A204.1 (cell line): ENCODE results near the gene SMIM5.
"Not testable (repeated sequence)": the region's sequence is repeated elsewhere in the genome, so short reads cannot be mapped to it uniquely, and the experiment has no call there.

Source experiments
- FAIRE-seq: peaks from 2 replicates; lab custom pipeline; 2012; peaks lifted over from hg19 to GRCh38; lab: Jason Lieb, UNC

The SMIM5 gene, protein sequence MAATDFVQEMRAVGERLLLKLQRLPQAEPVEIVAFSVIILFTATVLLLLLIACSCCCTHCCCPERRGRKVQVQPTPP

DNA sequence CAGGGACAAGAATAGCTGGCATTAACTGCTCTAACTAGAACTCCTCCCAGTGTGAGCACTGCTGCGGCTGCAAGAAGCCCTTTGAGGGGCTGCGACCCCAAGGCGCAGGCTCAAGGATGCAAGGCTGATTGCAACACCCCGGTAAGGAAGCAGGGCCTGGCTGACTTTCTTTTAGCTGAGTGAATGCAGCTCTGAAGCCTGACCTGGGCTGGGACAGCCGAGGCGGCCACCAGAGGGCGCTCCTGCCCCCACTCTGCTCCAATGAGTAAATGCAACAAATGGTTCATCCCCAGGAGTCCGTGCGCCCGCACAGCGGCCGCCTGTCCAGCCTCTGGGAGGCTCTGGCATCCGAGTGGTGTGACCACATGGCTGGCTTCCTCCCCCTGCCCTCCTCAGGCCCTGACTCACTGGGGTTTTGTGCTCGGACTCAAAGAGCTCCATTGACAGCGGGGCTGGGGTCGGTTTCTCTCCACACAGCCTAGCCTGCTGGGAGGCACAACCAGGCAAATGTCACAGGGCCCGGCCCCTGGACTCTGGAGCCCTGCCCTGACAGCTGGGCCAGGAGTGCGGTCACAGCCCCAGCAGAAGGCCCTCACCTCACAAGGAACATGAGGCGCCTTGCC is at the start of gene SMIM5:
Gene SMIM5, plus strand, starts transcription at position 572 of the 623 bp plus-strand sequence. CDS start 6,768 bp downstream, outside the sequence.
- FAIRE-seq: no peak

DNA sequence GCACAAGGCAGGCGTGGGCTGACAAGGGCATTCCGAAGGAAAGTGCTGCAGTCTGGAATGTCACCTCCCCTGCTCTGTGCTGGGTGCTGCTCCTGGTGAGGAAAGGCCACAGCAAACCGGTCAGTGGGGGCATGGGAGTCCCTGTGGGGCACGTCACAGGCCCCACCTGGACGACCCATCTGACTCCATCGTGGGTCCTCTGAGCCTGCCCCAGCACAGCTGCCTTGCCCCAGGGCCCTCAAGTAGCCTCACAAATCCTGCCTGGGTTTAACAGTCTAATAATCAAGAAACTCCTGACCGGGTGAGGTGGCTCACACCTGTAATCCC is 48.4 kb upstream of the SMIM5 start:
- FAIRE-seq: no peak

DNA sequence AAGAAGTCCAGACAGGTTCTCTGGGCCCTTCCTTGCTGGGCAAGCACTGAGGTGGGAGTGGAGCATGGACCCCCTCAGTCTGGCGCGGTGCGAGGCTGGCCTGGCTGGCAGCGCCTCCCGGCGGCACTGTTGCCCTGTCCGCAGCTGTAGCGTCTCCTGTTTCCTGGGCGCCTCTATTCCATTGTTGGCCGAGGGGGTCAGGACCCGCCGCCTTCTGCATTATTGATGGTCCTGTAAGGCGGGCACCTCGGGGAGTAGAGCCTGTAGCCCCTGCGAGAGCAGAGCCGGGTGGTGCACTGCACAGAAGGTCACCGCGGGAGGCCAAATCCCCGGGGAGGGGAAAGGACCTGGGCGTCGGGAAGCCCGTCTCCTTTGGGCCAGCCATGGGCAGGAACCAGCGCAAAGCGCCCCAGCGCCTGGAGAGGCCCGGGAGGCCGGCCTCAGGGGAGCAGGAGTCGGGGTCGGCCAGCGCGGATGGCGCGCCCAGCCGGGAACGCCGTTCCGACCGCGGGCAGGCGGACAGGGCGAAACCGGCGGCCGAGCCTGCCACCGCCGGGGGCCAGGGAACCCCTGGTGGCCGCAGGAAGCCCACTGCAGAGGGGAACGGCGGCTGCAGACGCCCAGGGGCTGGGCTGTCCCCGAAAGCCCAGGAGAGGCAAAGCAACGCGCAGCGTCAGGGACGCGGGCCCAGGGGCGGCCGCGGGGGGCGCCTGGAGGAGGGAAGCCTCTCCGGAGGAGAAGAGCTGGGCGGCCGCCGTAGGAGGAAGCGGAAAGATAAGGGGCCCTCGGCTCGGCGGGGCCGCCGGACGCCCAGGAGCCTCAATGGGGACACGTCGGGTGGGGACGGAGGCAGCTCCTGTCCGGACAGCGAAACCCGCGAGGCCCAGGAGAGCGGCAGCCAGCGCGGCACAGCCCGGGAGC is 45.3 kb upstream of the SMIM5 start, which contains the start of gene MYO15B:
Gene MYO15B, plus strand, starts transcription at position 126 of the 921 bp plus-strand sequence. Its CDS starts 258 bp downstream, at position 384.
- no peak for FAIRE-seq

DNA sequence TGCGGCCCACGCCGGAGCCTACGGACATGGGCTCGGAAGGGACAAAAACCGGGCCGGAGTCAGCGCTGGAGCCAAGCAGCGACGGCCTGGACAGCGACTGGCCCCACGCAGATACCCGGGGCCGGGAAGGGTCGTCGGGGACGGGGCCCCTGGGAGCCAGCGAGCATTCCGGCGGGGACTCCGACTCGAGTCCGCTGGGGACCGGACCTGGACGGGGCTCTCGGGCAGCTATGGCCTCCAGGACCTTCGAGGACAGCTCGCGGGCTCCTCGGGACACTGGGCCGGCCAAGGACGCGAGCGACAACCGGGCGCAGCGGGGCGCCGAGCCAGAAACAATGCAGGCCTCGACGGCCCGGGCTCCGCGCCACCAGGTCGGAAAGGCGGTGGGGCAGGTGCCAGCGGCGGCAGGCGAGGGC is 44.6 kb upstream of the SMIM5 start:
- no peak for FAIRE-seq

DNA sequence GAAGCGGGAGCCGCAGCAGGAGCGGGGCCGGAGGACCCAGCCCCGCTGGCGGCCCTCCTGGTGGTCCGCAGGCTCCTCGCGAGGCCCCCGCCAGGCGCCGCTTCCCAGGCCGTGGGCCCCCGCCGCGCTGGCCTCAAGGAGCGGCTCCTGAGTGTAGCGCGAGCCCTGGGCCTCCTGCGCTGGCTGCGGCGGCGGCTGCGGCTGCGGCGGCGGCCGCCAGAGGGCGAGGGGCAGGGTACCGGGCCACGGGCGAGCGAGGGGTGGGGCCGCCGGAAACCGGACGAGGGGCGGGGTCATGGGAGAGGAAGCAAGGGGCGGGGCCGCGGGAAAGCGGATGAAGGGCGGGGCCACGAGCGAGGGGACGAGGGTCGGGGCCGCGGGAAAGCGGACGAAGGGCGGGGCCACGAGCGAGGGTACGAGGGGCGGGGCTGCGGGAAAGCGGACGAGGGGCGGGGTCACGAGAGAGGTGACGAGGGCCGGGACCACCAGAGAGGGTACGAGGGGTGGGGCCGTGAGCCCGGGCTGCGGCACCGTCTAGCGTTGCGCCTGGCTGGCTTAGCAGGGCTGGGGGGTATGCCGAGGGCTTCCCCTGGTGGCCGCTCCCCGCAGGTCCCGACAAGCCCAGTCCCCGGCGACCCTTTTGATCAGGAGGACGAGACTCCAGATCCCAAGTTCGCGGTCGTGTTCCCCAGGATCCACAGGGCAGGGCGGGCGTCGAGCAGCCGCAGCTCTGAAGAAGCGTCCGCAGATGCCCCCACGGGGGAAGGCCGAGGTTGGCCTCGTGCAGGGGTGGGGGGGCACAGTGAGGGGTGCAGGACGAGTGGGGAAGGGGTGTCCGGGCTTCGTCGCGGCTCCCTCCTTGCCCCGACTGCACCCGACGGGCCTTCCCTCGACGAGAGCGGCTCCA is 44.0 kb upstream of the SMIM5 start:
- FAIRE-seq: no peak

DNA sequence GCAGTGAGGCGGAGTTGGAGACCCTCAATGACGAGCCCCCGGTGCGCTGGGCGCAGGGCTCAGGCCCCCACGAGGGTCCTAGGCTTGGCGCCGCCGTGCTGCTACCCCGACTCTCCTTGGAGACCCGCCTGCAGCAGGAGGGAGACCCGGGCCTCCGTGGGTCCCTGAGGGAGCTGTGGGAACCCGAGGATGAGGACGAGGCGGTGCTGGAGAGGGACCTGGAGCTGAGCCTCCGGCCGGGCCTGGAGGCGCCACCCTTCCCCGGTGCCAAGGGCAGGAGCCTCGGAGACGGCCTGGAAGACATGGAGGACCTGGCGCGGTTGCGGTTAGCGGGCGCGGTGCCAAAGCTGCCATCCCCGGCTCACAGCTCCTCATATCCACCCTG is 43.3 kb upstream of the SMIM5 start:
- FAIRE-seq: no peak

DNA sequence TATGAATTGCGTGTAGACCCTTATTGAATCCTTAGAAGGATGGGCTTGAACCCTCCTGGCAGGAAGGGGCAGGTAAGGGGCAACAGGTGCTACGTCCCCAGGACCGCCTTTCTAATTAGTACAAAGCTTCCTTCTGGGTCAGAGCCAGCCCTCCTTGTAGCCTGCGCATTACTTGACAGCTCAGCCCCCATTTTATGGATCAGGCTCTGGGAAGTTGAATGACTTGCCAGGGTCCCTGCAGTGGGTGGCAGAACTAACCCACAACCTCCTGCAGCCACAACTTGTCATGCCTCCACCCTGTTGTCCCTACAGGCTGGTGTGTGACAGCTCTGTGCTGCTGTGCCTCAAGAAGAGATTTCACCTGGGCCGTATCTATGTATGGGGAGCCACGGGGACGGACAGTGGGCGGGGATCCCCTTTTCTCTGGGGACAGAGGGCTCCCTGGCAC is 42.9 kb upstream of the SMIM5 start:
- no peak for FAIRE-seq

DNA sequence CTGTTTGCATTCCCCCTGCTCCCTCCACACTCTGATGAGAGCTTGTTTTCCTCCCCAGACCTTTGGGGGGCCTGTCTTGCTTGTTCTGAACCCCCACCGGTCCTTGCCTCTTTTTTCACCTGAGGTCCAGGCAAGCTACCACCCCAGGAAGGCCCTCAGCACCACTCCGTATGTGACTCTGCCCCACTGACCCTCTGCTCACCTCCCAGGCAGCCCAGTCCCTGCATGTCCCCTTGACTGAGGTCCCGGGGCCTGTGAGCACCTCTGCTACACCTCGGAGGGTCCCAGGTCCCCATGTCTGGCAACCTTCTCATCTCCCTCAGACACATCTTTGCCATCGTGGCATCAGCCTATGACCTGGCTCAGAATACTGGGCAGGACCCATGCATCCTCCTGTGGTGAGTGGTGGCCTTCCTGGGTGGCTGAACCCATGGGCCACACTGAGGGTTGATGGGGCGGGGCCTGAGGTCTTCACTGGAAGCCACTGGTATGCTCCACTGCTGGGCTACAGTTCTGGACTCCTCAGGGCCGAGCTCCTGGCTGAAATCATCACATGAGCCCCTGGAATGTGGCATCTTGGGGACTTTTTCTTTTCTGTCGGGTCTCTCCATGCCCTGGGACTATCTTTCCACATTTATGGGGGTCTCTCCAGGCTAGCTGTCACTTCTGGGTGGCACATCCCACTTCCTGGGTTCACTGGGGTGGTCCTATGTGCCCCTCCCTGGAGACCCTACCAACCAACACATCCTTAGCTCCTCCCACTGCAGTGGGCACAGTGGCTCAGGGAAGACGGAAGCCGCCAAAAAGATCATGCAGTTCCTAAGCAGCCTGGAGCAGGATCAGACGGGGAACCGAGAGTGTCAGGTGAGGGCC is 42.1 kb upstream of the SMIM5 start:
- no peak for FAIRE-seq

DNA sequence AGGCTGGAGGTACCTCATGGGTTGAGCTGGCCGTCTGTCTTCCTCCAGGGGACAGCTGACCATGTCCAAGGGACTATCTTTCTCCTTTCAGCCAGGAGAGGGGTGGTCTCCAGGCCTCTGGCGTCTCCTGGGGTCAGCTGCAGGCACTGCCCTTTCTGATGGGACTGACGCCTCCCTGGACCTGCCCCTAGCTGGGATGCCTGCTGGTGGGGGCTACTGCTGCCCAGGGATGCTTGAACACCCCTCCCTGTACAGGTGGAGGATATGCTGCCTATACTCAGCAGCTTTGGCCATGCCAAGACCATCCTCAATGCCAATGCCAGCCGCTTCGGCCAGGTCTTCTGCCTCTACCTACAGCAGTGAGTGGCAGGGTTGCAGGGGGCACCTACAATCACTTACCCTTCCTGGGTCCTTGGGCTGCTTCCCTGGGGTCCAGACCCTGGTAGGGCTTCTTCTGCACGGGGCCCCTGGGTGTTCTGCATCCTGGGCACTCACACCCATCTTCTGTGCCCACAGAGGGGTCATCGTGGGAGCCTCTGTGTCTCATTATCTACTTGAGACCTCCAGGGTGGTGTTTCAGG is 41.4 kb upstream of the SMIM5 start:
- no peak for FAIRE-seq

DNA sequence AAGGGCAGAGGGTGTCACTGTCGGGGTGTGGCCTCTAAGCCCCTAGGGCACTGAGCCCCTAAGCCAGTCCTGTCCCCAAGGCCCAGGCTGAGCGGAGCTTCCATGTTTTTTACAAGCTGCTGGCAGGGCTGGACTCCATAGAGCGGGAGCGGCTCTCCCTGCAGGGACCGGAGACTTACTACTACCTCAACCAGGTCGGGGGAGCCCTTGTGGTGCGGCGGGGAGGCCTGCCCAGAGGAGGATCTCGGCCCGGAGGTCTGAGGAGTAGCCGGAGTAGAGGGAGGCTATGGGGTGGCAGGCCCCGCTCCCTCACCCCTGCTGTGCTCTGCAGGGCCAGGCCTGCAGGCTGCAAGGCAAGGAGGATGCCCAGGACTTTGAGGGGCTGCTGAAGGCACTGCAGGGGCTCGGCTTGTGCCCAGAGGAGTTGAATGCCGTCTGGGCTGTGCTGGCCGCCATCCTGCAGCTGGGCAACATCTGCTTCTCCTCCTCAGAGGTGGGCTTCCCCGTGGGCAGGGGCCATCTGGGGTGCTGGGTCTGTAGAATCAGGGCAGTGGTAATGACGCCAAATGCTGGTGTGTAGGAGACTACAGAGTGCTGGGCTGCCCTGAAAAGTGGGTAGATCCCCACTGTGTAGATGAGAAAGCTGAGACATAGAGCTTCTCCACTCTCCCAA is 40.8 kb upstream of the SMIM5 start:
- no peak for FAIRE-seq

DNA sequence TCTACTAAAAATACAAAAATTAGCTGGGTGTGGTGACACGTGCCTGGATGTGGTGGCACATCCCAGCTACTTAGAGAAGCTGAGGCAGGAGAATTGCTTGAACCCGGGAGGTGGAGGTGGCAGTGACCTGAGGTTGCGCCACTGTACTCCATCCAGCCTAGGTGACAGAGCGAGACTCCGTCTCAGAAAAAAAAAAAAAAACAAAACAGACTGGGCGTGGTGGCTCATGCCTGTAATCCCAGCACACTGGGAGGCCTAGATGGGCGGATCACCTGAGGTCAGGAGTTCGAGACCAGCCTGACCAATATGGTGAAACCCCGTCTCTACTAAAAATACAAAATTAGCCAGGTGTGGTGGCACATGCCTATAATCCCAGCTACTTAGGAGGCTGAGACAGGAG is 39.8 kb upstream of the SMIM5 start:
- FAIRE-seq: not testable (repeated sequence)

DNA sequence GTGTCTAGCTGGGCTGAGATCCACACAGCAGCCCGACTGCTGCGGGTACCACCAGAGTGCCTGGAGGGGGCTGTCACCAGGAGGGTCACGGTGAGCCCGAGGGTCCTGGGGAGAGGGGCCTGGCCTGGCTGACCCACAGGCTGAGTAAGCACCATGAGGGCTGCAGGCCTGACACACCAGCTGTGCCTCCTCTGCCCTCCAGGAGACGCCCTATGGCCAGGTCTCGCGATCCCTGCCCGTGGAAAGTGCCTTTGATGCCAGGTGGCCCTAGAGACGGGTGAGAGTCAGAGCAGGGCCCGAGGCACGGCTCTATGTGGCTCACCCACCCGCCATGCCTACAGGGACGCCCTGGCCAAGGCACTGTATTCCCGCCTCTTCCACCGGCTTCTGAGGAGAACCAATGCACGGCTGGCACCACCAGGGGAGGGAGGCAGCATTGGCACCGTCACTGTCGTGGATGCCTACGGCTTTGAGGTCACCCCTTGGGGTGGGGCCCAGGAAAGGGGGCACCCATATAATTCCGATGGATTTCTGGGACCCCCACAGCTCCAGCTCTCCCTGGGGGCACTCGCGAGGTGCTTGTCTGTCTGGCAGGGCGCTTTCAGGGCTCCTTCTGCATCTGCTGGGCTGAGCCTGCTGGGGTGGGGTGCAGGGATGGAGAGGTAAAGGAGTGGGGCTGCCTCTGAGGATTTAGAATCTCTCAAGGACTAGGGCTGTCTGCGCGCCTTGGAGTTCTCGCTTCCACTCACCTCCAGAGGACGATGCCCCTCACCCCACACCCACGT is 38.5 kb upstream of the SMIM5 start:
- no peak for FAIRE-seq

DNA sequence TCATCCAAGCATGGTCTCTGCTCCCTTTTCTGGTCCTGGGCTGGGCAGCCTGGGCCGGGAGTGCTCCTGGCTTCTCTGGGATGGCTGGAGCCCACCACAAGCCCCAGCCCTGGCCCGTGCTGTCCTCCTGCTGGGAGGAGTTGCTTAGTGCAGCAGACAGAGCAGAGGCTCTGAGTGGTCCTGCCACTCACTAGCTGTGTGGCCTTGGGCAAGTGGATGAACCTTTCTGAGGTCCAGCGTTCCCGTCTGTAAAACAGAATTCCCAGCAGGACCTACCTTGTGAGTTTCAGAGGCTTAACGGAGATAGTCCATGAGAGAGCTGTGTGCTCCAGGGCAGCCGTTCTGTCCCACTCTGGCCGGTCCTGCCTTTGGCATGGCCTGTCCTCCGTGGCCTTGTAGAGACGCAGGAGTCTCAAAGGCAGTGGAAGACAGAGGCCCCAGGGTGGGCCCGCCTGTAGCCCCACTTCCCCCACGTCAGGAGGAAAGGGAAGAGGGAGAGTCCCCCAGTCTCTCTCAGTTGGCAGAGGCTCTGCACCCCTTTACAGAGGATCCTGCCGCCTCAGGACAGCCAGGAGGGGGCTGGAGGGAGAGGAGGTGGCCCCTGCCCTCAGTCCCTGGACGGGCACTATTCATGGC is 37.8 kb upstream of the SMIM5 start:
- no peak for FAIRE-seq

DNA sequence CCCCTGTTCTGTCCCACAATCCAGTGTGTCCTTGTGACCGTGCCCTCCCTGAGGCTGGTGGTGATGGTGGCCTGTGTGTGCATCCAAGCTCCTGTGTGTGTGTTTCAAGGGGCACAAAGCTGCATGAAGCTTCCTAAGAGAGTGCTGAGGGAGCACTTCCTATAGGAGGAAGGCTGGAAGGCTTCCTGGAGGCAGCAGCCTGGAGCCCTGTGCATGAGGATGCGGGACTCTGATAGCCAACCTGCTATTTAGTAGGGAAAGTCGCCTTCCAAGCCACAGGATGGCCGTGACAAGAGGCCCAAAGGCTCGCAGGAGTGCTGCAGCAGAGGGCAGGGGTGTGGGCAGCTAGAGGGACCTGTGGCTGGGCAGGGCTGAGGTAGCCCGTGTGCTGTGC is 37.3 kb upstream of the SMIM5 start:
- no peak for FAIRE-seq

DNA sequence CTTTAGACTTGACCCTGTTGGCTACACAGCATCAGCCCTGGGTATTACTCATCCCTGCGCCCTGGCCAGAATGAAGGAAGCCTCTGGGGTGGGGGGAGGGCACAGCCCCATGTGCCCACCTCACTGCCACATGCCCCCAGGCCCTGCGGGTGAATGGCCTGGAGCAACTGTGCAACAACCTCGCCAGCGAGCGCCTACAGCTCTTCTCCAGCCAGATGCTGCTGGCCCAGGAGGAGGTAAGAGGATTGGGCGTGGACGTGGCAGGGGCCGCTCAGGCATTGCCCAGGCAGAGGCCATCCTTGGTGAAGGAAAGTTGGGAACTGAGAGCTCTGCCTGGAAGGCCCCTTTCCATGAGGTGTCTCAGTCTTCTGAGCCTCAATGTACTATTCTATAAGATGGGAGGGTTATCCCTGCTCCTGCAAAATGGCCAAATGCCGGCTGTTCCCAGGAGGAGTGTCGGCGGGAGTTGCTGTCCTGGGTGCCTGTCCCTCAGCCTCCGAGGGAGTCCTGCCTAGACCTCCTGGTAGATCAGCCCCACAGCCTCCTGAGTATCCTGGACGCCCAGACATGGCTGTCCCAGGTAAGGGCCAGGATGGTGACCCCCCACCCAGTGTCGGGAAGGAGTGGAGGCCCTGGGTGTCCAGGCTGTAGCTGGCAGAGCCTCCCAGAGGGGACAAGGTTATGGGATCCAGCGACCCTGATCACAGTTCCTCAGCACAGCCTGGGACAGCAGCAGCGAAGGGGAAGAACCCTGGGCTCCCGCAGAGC is 36.7 kb upstream of the SMIM5 start:
- FAIRE-seq: no peak

DNA sequence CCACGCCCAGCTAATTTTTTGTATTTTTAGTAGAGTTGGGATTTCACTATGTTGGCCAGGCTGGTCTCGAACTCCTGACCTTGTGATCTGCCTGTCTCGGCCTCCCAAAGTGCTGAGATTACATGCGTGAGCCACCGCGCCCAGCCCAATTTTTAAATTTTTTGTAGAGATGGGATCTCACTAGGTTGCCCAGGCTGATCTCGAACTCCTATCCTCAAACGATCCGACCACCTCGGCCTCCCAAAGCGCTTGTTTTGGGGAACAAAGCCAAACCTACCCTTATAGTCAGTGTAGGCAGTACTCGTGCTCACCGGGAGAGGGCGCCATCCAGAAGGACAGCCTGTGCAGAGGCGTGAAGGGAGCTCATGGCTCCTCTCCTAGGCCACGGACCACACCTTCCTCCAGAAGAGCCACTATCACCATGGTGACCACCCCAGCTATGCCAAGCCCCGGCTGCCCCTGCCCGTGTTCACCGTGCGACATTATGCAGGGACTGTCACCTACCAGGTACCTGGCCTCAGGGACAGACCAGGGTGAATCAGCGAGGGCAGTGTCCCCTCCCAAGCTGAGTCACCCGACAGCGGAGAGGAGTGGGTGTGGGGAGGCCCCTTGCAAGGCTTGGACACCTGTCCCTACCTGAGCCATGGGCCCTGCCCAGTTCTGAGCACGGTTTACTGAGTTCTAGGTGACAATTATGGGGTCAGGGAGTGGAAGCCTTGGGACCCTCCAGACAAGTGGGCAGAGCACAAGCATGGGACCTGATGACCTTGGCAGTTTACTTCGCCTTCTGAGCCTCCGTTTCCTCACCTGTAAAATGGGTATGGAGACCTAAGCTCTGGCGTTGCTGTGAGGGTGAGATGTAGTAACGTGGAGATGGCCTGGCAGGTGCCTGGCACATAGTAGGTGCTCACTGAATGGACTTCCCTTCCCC is 31.9 kb upstream of the SMIM5 start:
- no peak for FAIRE-seq

DNA sequence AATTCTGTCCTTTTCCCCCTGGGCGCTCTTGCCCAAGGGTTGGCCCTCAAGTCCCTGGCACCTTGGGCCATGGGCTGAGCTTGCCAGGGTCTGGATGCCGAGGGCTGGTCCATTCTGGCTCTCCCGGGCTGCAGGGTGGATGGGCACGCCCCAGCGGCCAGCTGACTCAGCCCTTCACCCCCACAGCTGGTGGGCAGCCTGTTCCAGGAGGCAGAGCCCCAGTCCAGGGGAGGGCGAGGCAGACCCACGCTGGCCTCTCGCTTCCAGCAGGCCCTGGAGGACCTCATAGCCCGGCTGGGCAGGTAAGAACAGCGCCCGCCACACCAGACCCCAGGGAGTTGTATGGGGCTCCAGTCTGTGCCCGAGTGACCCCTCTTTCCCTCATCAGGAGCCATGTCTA is 30.6 kb upstream of the SMIM5 start:
- no peak for FAIRE-seq
